Chondrocyte (in vitro differentiated cells): ENCODE results near the gene NPAS3. TPM values are rescaled to one million over a fixed set of nuclear protein-coding genes. Genes with fewer than 3 reads are reported as not detected.

ENCODE experiments used
- DNase-seq: peaks from one replicate; pipeline ENCODE4 v3.0.0; 2021; ENCODE audit warnings: mixed read lengths, low spot score
- H3K27ac Mint-ChIP-seq: one replicate; pipeline ENCODE4 v1.8.0; 2021; ENCODE audit warnings: mild to moderate bottlenecking, moderate library complexity, mixed read lengths; ENCODE audit not compliant: unreplicated experiment
- H3K27me3 Mint-ChIP-seq: 2 replicates; pipeline ENCODE4 v1.8.0; 2021; ENCODE audit warnings: low read depth, mixed read lengths
- H3K36me3 Mint-ChIP-seq: 2 replicates; pipeline ENCODE4 v1.8.0; 2021; ENCODE audit warnings: low read depth, mixed read lengths
- H3K4me1 Mint-ChIP-seq: 2 replicates; pipeline ENCODE4 v1.8.0; 2021; ENCODE audit warnings: low read depth, mild to moderate bottlenecking, mixed read lengths
- H3K4me3 Mint-ChIP-seq: one replicate; pipeline ENCODE4 v1.8.0; 2021; ENCODE audit warnings: mild to moderate bottlenecking, moderate library complexity, mixed read lengths; ENCODE audit not compliant: unreplicated experiment
- H3K9me3 Mint-ChIP-seq: 2 replicates; pipeline ENCODE4 v1.8.0; 2021; ENCODE audit warnings: low read depth, mixed read lengths
- total RNA-seq: library from RNA; stranded (reverse); gene quantifications from 3 replicates; pipeline ENCODE4 v1.2.1, GENCODE V29; 2021
- TF ChIP-seq, protein P1 (sequence below): fragments of 200-600 bp; sonication (generic); IDR thresholded peaks from 2 replicates; pipeline ENCODE4 v1.5.0; 2021; ENCODE audit warnings: antibody characterized with exemption, mild to moderate bottlenecking, moderate library complexity

The NPAS3 gene
- total RNA-seq, 1 donor from 2014 or later, result 2.6 TPM

DNA sequence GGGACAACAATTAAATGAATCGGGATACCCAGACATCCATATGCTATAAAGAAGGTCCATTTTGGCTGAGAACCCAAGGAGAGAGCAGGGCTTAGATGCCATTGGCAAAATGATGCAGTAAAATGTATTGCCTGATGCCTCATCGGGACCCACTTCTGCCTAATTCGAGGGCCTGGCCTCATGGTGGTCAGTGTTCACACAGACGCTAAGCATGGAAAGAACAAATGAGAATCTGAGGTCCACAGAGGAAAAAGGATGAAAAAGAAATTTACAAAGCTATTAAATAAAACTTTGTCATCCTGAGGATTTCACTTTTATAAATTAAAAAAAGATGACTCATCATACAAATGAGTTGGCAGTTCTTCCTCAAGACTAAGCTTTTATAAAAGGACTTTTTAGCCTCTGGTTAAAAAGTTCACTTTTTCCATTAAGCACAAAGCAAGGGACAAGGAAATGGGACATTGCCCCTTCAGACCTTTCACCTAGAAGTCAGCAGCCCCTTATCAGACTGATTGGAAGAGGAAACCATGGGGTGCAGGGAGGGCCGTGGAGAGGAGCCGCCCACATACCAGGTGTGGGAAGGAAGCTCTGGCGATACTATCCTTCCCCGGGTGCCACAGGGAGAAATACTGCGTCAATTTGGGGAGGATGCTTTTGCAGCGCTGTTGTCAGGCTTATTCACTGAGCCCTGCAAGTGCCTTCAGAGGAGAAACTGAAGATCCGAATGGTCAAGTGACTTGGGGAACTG, 836.2 kb downstream of the NPAS3 start:
- no peak overlapping the region for H3K27ac Mint-ChIP-seq
- peaks cover 31% of the 10 kb centered on the region for H3K4me1 Mint-ChIP-seq
- H3K27me3 Mint-ChIP-seq, result no peaks in the 10 kb centered on the region

DNA sequence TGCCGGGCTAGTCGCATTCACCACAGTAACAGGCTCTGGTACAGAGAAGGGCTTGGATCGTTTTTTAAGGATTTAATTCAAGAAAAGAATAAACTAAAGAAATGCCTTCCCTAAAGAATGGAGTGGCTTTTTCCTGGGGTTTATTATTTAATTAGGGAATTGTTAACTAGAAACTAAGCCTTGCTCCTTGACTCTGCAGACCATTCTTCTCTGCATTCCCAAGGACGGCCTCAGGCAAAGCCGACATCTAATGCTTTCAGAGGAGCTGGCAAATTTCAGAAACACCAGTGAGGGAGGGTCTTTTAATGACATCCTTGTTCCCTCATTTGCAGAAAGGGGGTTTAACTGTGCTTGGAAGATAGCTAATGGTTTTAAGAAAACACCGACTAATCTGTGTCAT, 838.2 kb downstream of the NPAS3 start:
- Mint-ChIP-seq H3K4me1 (peaks cover 44% of the 10 kb centered on the region), H3K36me3 (no peaks in the 10 kb centered on the region), H3K27me3 (no peaks in the 10 kb centered on the region), H3K4me3 (no peak overlapping the region), H3K27ac (no peak overlapping the region), H3K9me3 (no peaks in the 10 kb centered on the region)
- DNase-seq, result no peak
- TF ChIP-seq, protein P1, sequence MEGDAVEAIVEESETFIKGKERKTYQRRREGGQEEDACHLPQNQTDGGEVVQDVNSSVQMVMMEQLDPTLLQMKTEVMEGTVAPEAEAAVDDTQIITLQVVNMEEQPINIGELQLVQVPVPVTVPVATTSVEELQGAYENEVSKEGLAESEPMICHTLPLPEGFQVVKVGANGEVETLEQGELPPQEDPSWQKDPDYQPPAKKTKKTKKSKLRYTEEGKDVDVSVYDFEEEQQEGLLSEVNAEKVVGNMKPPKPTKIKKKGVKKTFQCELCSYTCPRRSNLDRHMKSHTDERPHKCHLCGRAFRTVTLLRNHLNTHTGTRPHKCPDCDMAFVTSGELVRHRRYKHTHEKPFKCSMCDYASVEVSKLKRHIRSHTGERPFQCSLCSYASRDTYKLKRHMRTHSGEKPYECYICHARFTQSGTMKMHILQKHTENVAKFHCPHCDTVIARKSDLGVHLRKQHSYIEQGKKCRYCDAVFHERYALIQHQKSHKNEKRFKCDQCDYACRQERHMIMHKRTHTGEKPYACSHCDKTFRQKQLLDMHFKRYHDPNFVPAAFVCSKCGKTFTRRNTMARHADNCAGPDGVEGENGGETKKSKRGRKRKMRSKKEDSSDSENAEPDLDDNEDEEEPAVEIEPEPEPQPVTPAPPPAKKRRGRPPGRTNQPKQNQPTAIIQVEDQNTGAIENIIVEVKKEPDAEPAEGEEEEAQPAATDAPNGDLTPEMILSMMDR, result no peak

More for the DNA sequence above, 836.2 kb downstream of the NPAS3 start:
- no peak for DNase-seq
- Mint-ChIP-seq H3K4me3 (no peak overlapping the region), H3K36me3 (no peaks in the 10 kb centered on the region), H3K9me3 (no peaks in the 10 kb centered on the region)
- TF ChIP-seq, protein P1, result no peak

DNA sequence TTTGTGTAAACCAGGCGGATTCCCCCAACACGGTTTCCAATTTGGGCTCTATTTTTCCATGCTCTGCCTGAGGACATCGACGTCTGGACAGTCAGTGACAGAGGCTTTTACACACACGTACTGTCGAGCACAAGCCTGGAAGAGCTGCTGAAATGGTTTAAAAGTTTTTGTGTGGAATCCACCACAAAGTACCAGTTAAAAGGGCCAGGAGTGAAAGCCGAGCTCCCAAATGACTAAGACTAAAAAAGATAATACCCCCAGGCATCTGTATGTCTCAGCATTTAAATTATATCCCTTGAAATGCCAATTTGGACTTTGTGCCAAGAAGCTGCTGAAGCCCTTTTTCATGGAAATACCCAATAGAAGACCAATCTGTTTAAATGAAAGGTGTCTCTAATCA, 839.0 kb downstream of the NPAS3 start:
- Mint-ChIP-seq H3K36me3 (no peaks in the 10 kb centered on the region), H3K27ac (no peak overlapping the region), H3K27me3 (no peaks in the 10 kb centered on the region), H3K4me1 (peaks cover 44% of the 10 kb centered on the region), H3K4me3 (no peak overlapping the region), H3K9me3 (no peaks in the 10 kb centered on the region)
- no peak for DNase-seq
- TF ChIP-seq, protein P1, result no peak

DNA sequence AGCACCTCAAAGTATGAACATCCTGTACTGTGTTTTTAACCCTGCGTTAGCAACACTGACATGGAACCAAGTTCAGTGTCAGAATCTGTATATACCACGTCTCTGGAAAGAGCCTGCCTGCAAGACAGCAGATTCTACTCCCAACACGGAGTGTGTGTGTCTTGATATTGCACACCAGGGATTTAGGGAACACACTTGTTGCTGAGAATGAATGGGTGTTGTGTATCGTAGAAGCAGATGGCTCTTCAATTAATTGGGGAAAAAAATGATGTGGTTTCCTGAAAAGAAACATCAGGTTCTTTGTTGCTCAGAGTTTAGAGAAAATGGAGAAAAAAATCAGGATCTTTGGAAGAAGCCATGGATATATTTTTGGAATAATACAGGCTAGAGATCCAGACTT, 841.4 kb downstream of the NPAS3 start:
- Mint-ChIP-seq H3K36me3 (no peaks in the 10 kb centered on the region), H3K4me3 (no peak overlapping the region), H3K4me1 (peaks cover 37% of the 10 kb centered on the region), H3K9me3 (no peaks in the 10 kb centered on the region), H3K27me3 (no peaks in the 10 kb centered on the region), H3K27ac (no peak overlapping the region)
- TF ChIP-seq, protein P1, result no peak
- DNase-seq, result no peak

DNA sequence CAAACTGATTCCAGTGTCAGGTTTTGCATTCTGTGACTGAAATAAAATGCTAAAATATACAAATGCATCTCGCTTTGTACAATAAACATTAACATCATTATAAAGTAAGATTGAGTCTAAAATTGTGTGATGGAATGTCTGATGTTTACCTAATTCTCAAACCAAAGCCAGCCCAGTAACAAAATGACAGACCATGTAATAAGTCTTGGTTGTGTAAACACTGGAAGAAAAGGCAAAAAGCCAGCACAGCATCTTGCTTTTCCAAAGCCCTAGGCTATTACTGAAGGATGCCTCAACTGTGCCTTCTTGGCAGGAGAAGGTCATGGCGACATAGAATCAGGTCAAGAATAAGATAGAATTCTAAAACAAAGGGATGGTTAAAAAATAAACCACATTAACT, 842.6 kb downstream of the NPAS3 start:
- TF ChIP-seq, protein P1, result no peak
- DNase-seq, result no peak
- Mint-ChIP-seq H3K9me3 (no peaks in the 10 kb centered on the region), H3K27ac (no peak overlapping the region), H3K36me3 (no peaks in the 10 kb centered on the region), H3K4me1 (peaks cover 35% of the 10 kb centered on the region), H3K4me3 (no peak overlapping the region), H3K27me3 (no peaks in the 10 kb centered on the region)
